Lower leg skin (tissue), 3 donors: ENCODE results near the gene PNP.

Source experiments
- CTCF ChIP-seq, 3 donors: fragments of 450-650 bp; IDR thresholded peaks; one replicate each; pipeline ENCODE4 v1.5.1; 2016; ENCODE audit warnings: antibody characterized with exemption in 3 of 3, mild to moderate bottlenecking in 3 of 3, moderate library complexity in 2 of 3
- POLR2A ChIP-seq, 2 donors: fragments of 450-650 bp; IDR thresholded peaks; one replicate each; pipeline ENCODE4 v1.6.1; 2016 to 2017; ENCODE audit warnings: antibody characterized with exemption in 2 of 2, mild to moderate bottlenecking in 1 of 2, moderate library complexity in 1 of 2

- TF ChIP-seq CTCF (IDR thresholded peaks at IDR 0.05): no peak
- no peak for TF ChIP-seq POLR2A (IDR thresholded peaks at IDR 0.05)
Measured at GRCh38 chr14:20501346-20501745, 32.1 kb downstream of the PNP start.
